Neural progenitor cell (in vitro differentiated cells): ENCODE results near the gene SLC44A2. TPM values are rescaled to one million over a fixed set of nuclear protein-coding genes. Genes with fewer than 3 reads are reported as not detected.

Experiments used
- DNase-seq: peaks from one replicate; pipeline ENCODE4 v3.0.0-alpha.2; 2016; ENCODE audit warnings: low spot score
- H2AFZ ChIP-seq: fragments of 200-600 bp; sonication (generic); replicated peaks from 2 replicates; pipeline ENCODE4 v1.6.1; 2016; ENCODE audit warnings: antibody characterized with exemption
- H3F3A ChIP-seq: fragments of 200-600 bp; sonication (generic); 2 replicates; pipeline ENCODE4 v1.6.1; 2016; ENCODE audit warnings: antibody characterized with exemption, low read depth
- H3K27ac ChIP-seq: fragments of 200-600 bp; sonication (generic); 2 replicates; pipeline ENCODE4 v1.5.1; 2016; ENCODE audit warnings: mild to moderate bottlenecking
- H3K27me3 ChIP-seq: fragments of 200-600 bp; sonication (generic); 2 replicates; pipeline ENCODE4 v1.6.1; 2016; ENCODE audit warnings: mild to moderate bottlenecking, moderate library complexity
- H3K36me3 ChIP-seq: fragments of 200-600 bp; sonication (generic); 2 replicates; pipeline ENCODE4 v1.5.1; 2016
- H3K4me1 ChIP-seq: fragments of 200-600 bp; sonication (generic); 2 replicates; pipeline ENCODE4 v1.6.1; 2016; ENCODE audit warnings: mixed run types
- H3K4me2 ChIP-seq: fragments of 200-600 bp; sonication (generic); 2 replicates; pipeline ENCODE4 v1.6.1; 2016
- H3K4me3 ChIP-seq: fragments of 200-600 bp; sonication (generic); 2 replicates; pipeline ENCODE4 v1.5.1; 2016
- H3K79me2 ChIP-seq: fragments of 200-600 bp; sonication (generic); 2 replicates; pipeline ENCODE4 v1.6.1; 2016; ENCODE audit warnings: low read depth
- H3K9ac ChIP-seq: fragments of 200-600 bp; sonication (generic); 2 replicates; pipeline ENCODE4 v1.6.1; 2016
- H3K9me3 ChIP-seq: fragments of 200-600 bp; sonication (generic); 2 replicates; pipeline ENCODE4 v1.5.1; 2016; ENCODE audit warnings: low read depth
- H4K20me1 ChIP-seq: fragments of 200-600 bp; sonication (generic); 2 replicates; pipeline ENCODE4 v1.6.1; 2016; ENCODE audit warnings: low read depth
- H3K27ac Mint-ChIP-seq: 3 replicates; pipeline ENCODE4 v1.8.0; 2021; ENCODE audit warnings: mixed read lengths
- H3K27me3 Mint-ChIP-seq: 2 replicates; pipeline ENCODE4 v1.8.0; 2022; ENCODE audit warnings: low read depth, mild to moderate bottlenecking, inconsistent platforms, moderate library complexity, mixed read lengths; ENCODE audit not compliant: insufficient read depth
- H3K36me3 Mint-ChIP-seq: 3 replicates; pipeline ENCODE4 v1.8.0; 2021; ENCODE audit warnings: mixed read lengths
- H3K4me1 Mint-ChIP-seq: 3 replicates; pipeline ENCODE4 v1.8.0; 2021; ENCODE audit warnings: mixed read lengths
- H3K4me3 Mint-ChIP-seq: 3 replicates; pipeline ENCODE4 v1.8.0; 2021; ENCODE audit warnings: mild to moderate bottlenecking, moderate library complexity, mixed read lengths
- H3K9me3 Mint-ChIP-seq: 3 replicates; pipeline ENCODE4 v1.8.0; 2020; ENCODE audit warnings: mixed read lengths
- CTCF ChIP-seq: fragments of 200-600 bp; sonication (generic); IDR thresholded peaks from 2 replicates; pipeline ENCODE4 v1.5.1; 2017; ENCODE audit warnings: antibody characterized with exemption, mild to moderate bottlenecking
- EZH2 ChIP-seq: fragments of 200-600 bp; sonication (generic); IDR thresholded peaks from 2 replicates; pipeline ENCODE4 v1.6.1; 2017; ENCODE audit warnings: antibody characterized with exemption, mild to moderate bottlenecking, moderate library complexity
- EZH2phosphoT487 ChIP-seq: fragments of 200-600 bp; sonication (generic); IDR thresholded peaks from 2 replicates; pipeline ENCODE4 v1.6.1; 2017; ENCODE audit warnings: antibody characterized with exemption
- total RNA-seq: library from RNA; depleted of rRNA; stranded (reverse); fragments of >200 nt; gene quantifications from 2 replicates; pipeline ENCODE4 v1.2.3, GENCODE V29; 2015; ENCODE audit warnings: low replicate concordance

SLC44A2 gene
- total RNA-seq, 1 donor from 2014 or later = 45.6 TPM

- Histone ChIP-seq H3K79me2 (peaks cover 100% of the 10 kb centered on the region), H3K27ac (no peak overlapping the region), H4K20me1 (peaks cover 99% of the 10 kb centered on the region), H3K9ac (no peak overlapping the region), H3K4me3 (no peak overlapping the region), H3F3A (peaks cover 48% of the 10 kb centered on the region), H3K27me3 (no peaks in the 10 kb centered on the region), H3K36me3 (peaks cover 24% of the 10 kb centered on the region), H2AFZ (no peak overlapping the region), H3K9me3 (no peaks in the 10 kb centered on the region), H3K4me1 (no peaks in the 10 kb centered on the region), H3K4me2 (no peak overlapping the region)
- H3K27me3 Mint-ChIP-seq = peaks cover 3% of the 10 kb centered on the region
- no peak overlapping the region for H3K27ac Mint-ChIP-seq
- no peak for DNase-seq
- no peaks in the 10 kb centered on the region for H3K4me1 Mint-ChIP-seq
- H3K36me3 Mint-ChIP-seq = peaks cover 33% of the 10 kb centered on the region
- no peak for TF ChIP-seq CTCF
- H3K9me3 Mint-ChIP-seq = no peaks in the 10 kb centered on the region
- no peak overlapping the region for H3K4me3 Mint-ChIP-seq
These were observed 52.4 kb downstream of the SLC44A2 start for GRCh38 chr19:10677751-10678150.

DNA sequence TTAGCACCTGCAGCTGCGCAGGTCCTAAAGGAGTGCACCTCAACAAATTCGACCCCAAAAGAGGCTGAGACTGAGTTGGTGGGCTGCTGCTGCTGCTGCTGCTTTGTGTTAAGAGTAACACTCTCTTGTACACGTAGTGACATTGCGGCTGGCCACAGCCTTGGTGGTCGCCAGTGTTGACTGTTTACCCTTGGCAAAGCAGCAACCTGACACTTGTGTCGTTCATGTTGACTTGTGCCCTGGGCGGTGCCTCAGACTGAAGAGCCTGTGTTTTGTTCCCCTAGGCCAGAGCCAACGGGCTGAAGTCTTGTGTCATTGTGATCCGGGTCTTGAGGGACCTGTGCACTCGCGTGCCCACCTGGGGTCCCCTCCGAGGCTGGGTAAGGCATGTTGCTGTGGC lies 53.5 kb downstream of the SLC44A2 start:
- H3K4me3 Mint-ChIP-seq = no peak overlapping the region
- no peak overlapping the region for H3K9ac ChIP-seq
- peaks cover 100% of the 10 kb centered on the region for H3K79me2 ChIP-seq
- no peaks in the 10 kb centered on the region for H3K4me1 ChIP-seq
- peaks cover 24% of the 10 kb centered on the region for H3K36me3 ChIP-seq
- TF ChIP-seq EZH2phosphoT487 = no peak
- TF ChIP-seq EZH2 = no peak
- no peaks in the 10 kb centered on the region for H3K27me3 ChIP-seq
- H3K4me2 ChIP-seq = no peak overlapping the region
- no peaks in the 10 kb centered on the region for H3K4me1 Mint-ChIP-seq
- H3F3A ChIP-seq = peaks cover 51% of the 10 kb centered on the region
- no peak overlapping the region for H3K27ac Mint-ChIP-seq
- no peak overlapping the region for H2AFZ ChIP-seq
- H3K36me3 Mint-ChIP-seq = peaks cover 28% of the 10 kb centered on the region
- H3K9me3 Mint-ChIP-seq = no peaks in the 10 kb centered on the region
- H3K27ac ChIP-seq = no peak overlapping the region
- peaks cover 99% of the 10 kb centered on the region for H4K20me1 ChIP-seq
- no peak for DNase-seq
- no peak overlapping the region for H3K4me3 ChIP-seq
- peaks cover 3% of the 10 kb centered on the region for H3K27me3 Mint-ChIP-seq
- no peaks in the 10 kb centered on the region for H3K9me3 ChIP-seq

- H3K4me3 Mint-ChIP-seq = no peak overlapping the region
- peaks cover 33% of the 10 kb centered on the region for H3K36me3 Mint-ChIP-seq
- no peaks in the 10 kb centered on the region for H3K9me3 ChIP-seq
- H3K79me2 ChIP-seq = peaks cover 100% of the 10 kb centered on the region
- H3K36me3 ChIP-seq = peaks cover 30% of the 10 kb centered on the region
- TF ChIP-seq EZH2phosphoT487 (no peak), CTCF (no peak), EZH2 (no peak)
- H2AFZ ChIP-seq = no peak overlapping the region
- no peak overlapping the region for H3K27ac Mint-ChIP-seq
- no peaks in the 10 kb centered on the region for H3K27me3 ChIP-seq
- peaks cover 99% of the 10 kb centered on the region for H4K20me1 ChIP-seq
- H3K9me3 Mint-ChIP-seq = no peaks in the 10 kb centered on the region
- no peak overlapping the region for H3K9ac ChIP-seq
- no peaks in the 10 kb centered on the region for H3K4me1 Mint-ChIP-seq
- peaks cover 53% of the 10 kb centered on the region for H3F3A ChIP-seq
- H3K27ac ChIP-seq = no peak overlapping the region
- H3K4me3 ChIP-seq = no peak overlapping the region
- no peaks in the 10 kb centered on the region for H3K4me1 ChIP-seq
- no peak for DNase-seq
- H3K4me2 ChIP-seq = no peak overlapping the region
- peaks cover 3% of the 10 kb centered on the region for H3K27me3 Mint-ChIP-seq
These were observed 54.4 kb downstream of the SLC44A2 start for GRCh38 chr19:10679743-10680142.

GRCh38 chr19:10680545-10681135 lies 55.3 kb downstream of the SLC44A2 start:
- Histone ChIP-seq H3K4me1 (no peaks in the 10 kb centered on the region), H3K4me2 (no peak overlapping the region), H3F3A (peaks cover 51% of the 10 kb centered on the region), H2AFZ (no peak overlapping the region), H3K36me3 (peaks cover 30% of the 10 kb centered on the region), H3K79me2 (peaks cover 100% of the 10 kb centered on the region), H3K4me3 (no peak overlapping the region), H4K20me1 (peaks cover 99% of the 10 kb centered on the region), H3K27me3 (no peaks in the 10 kb centered on the region), H3K9me3 (no peaks in the 10 kb centered on the region), H3K9ac (no peak overlapping the region), H3K27ac (peak overlapping the region; percentile 53)
- H3K4me1 Mint-ChIP-seq = no peaks in the 10 kb centered on the region
- peaks cover 3% of the 10 kb centered on the region for H3K27me3 Mint-ChIP-seq
- no peak overlapping the region for H3K4me3 Mint-ChIP-seq
- TF ChIP-seq EZH2phosphoT487 = no peak
- TF ChIP-seq CTCF = no peak
- no peak for TF ChIP-seq EZH2
- DNase-seq = no peak
- H3K36me3 Mint-ChIP-seq = peaks cover 32% of the 10 kb centered on the region
- H3K9me3 Mint-ChIP-seq = no peaks in the 10 kb centered on the region
- H3K27ac Mint-ChIP-seq = no peak overlapping the region
